Endothelial cell of umbilical vein (primary cell): ENCODE data around the gene RGS7. TPM values are rescaled to one million over a fixed set of nuclear protein-coding genes. Genes with fewer than 3 reads are reported as not detected.
A peak's percentile ranks its signal among the peaks of the same experiment; 100 is the strongest.

Experiments
- BruUV-seq: library from RNA; stranded (reverse); fragments of 400-500 nt; replicated peaks from 2 replicates; lab custom pipeline; 2021; lab: Mats Ljungman, UMichigan
- CTCF ChIA-PET: fragments of 300-600, 350-600 bp; sonication (Branson Sonifier 250); formaldehyde crosslinking; loops from one replicate; lab custom pipeline; 2021; ENCODE audit warnings: antibody characterized with exemption, inconsistent platforms; lab: Charles Lee
- POLR2A ChIA-PET: fragments of 300-600, 350-600 bp; sonication (Branson Sonifier 250); formaldehyde crosslinking; loops from one replicate; lab custom pipeline; 2021; ENCODE audit warnings: antibody characterized with exemption, inconsistent platforms; lab: Charles Lee
- DNase-seq: peaks from one replicate; pipeline ENCODE4 v3.0.0-alpha.2; 2011; ENCODE audit warnings: low read depth, low spot score
- FAIRE-seq: peaks from 2 replicates; lab custom pipeline; 2011; peaks lifted over from hg19 to GRCh38; lab: Jason Lieb, UNC
- H2AFZ ChIP-seq: 2 replicates; pipeline ENCODE4 v1.6.0; 2012; ENCODE audit warnings: low read depth, low read length, control low read depth, inconsistent platforms
- H3K27ac ChIP-seq: 2 replicates; pipeline ENCODE4 v1.5.1; 2011; ENCODE audit warnings: low read depth, mild to moderate bottlenecking, control low read depth, low read length, moderate library complexity; ENCODE audit not compliant: insufficient read depth
- H3K27me3 ChIP-seq, 2 experiments: 2 replicates each; pipeline versions ENCODE4 v1.6.0 to v1.6.1; 2011; ENCODE audit warnings: low read length in 2 of 2, mixed read lengths in 1 of 2; ENCODE audit not compliant: control insufficient read depth in 2 of 2, insufficient read depth in 2 of 2
- H3K36me3 ChIP-seq, 2 experiments: 2 replicates in 1 of 2; 3 replicates in 1 of 2; pipeline ENCODE4 v1.5.1; 2011; ENCODE audit warnings: low read length in 2 of 2, mild to moderate bottlenecking in 1 of 2, moderate library complexity in 1 of 2; ENCODE audit not compliant: control insufficient read depth in 2 of 2, insufficient read depth in 2 of 2; ENCODE audit errors: extremely low read depth in 1 of 2
- H3K4me1 ChIP-seq: 3 replicates; pipeline ENCODE4 v1.5.1; 2011; ENCODE audit warnings: mild to moderate bottlenecking, low read length; ENCODE audit not compliant: control insufficient read depth, insufficient read depth; ENCODE audit errors: extremely low read depth
- H3K4me2 ChIP-seq: 2 replicates; pipeline ENCODE4 v1.6.1; 2011; ENCODE audit warnings: low read length, control low read depth, mixed read lengths; ENCODE audit not compliant: insufficient read depth
- H3K4me3 ChIP-seq, 3 experiments: fragments of 200-600 bp in 1 of 3; sonication (generic), shearing (Covaris generic) in 1 of 3; replicated peaks in 1 of 3; 2 replicates each; pipeline ENCODE4 v1.5.1; 2011 to 2016; ENCODE audit warnings: control low read depth in 3 of 3, low read length in 3 of 3, mild to moderate bottlenecking in 2 of 3, inconsistent platforms in 1 of 3, low read depth in 1 of 3, moderate library complexity in 1 of 3; ENCODE audit not compliant: insufficient read depth in 1 of 3
- H3K79me2 ChIP-seq: 2 replicates; pipeline ENCODE4 v1.6.0; 2012; ENCODE audit warnings: low read length, inconsistent platforms; ENCODE audit not compliant: control insufficient read depth, insufficient read depth
- H3K9ac ChIP-seq: replicated peaks from 2 replicates; pipeline ENCODE3; 2011; ENCODE audit warnings: low read length, control low read depth; ENCODE audit not compliant: insufficient read depth; ENCODE audit errors: extremely low read depth
- H3K9me1 ChIP-seq: replicated peaks from 3 replicates; pipeline ENCODE4 v1.6.0; 2011; ENCODE audit warnings: mild to moderate bottlenecking, low read length; ENCODE audit not compliant: control insufficient read depth, insufficient read depth; ENCODE audit errors: extremely low read depth
- H3K9me3 ChIP-seq: replicated peaks from 2 replicates; pipeline ENCODE4 v1.5.1; 2012; ENCODE audit warnings: low read length, inconsistent platforms; ENCODE audit not compliant: control insufficient read depth, insufficient read depth
- H4K20me1 ChIP-seq: replicated peaks from 2 replicates; pipeline ENCODE3; 2011; ENCODE audit warnings: mild to moderate bottlenecking, low read length; ENCODE audit not compliant: control insufficient read depth, insufficient read depth; ENCODE audit errors: extremely low read depth
- CTCF ChIP-seq, 2 donors: IDR thresholded peaks; 1 replicate in 1 of 2; 2 replicates in 1 of 2; pipeline ENCODE4 v1.5.1; 2011; ENCODE audit warnings: low read length in 2 of 2, mild to moderate bottlenecking in 2 of 2, moderate library complexity in 2 of 2, control low read depth in 1 of 2, inconsistent platforms in 1 of 2, low read depth in 1 of 2; ENCODE audit not compliant: insufficient read depth in 1 of 2; ENCODE audit errors: extremely low read depth in 1 of 2
- EZH2 ChIP-seq: IDR thresholded peaks from 2 replicates; pipeline ENCODE4 v1.6.1; 2012; ENCODE audit warnings: borderline replicate concordance, low read depth, mild to moderate bottlenecking, moderate library complexity, low read length, inconsistent platforms; ENCODE audit not compliant: severe bottlenecking
- FOS ChIP-seq: IDR thresholded peaks from 2 replicates; pipeline ENCODE4 v1.6.1; 2011; ENCODE audit warnings: mild to moderate bottlenecking, low read length, moderate library complexity, borderline replicate concordance; ENCODE audit not compliant: insufficient read depth
- GATA2 ChIP-seq: IDR thresholded peaks from 2 replicates; pipeline ENCODE4 v1.7.0; 2011; ENCODE audit warnings: low read depth, mild to moderate bottlenecking, moderate library complexity, mixed read lengths, low read length; ENCODE audit not compliant: insufficient read length, insufficient read depth
- JUN ChIP-seq: IDR thresholded peaks from 2 replicates; pipeline ENCODE4 v1.6.1; 2011; ENCODE audit warnings: borderline replicate concordance, low read depth; ENCODE audit not compliant: insufficient read length, insufficient read depth
- MYC ChIP-seq: IDR thresholded peaks from one replicate; pipeline ENCODE4 v1.6.1; 2011; ENCODE audit warnings: mild to moderate bottlenecking, low read depth, low read length
- POLR2A ChIP-seq: IDR thresholded peaks from 2 replicates; pipeline ENCODE4 v1.6.1; 2012; ENCODE audit warnings: low read depth, mild to moderate bottlenecking, control low read depth, low read length
- POLR2AphosphoS5 ChIP-seq: IDR thresholded peaks from 2 replicates; pipeline ENCODE4 v1.6.1; 2012; ENCODE audit warnings: low read depth, mild to moderate bottlenecking, control low read depth, low read length, moderate library complexity; ENCODE audit not compliant: insufficient read depth
- dilution Hi-C: fragments of 300-500 bp; cut with MboI; formaldehyde crosslinking; loops from one replicate; pipeline ENCODE4 v1.15.0; 2019; ENCODE audit warnings: low sequenced_read_pairs; ENCODE audit not compliant: extremely low pct_ligation_motif_present
- intact Hi-C: fragments of 100-400 bp; cut with micrococcal nuclease; formaldehyde crosslinking; loops from one replicate; pipeline ENCODE4 v1.10.0; 2022
- polyA plus RNA-seq, 4 experiments: library from polyadenylated mRNA; depleted of rRNA in 3 of 4; stranded (reverse) in 3 of 4; unstranded in 1 of 4; fragments of >200 nt; gene quantifications; 2 replicates each; pipeline versions ENCODE4 v1.2.1 to v1.2.3, GENCODE V29; 2011 to 2012; ENCODE audit warnings: missing spikeins in 1 of 4
- total RNA-seq: library from RNA; stranded (reverse); gene quantifications from 2 replicates; pipeline ENCODE4 v1.2.3, GENCODE V29; 2021
- TF ChIP-seq, protein P1 (sequence below): IDR thresholded peaks from 2 replicates; pipeline ENCODE4 v1.6.1; 2011; ENCODE audit not compliant: insufficient read depth, insufficient read length

RGS7 gene
- total and polyA plus RNA-seq, 2 donors (not counting 3 experiments of a cell fraction or from before 2014, with no cell fraction given), result 0.43 to 0.44 TPM

- Histone ChIP-seq H3K4me2 (no peak overlapping the region), H3K36me3 (no peaks in the 10 kb centered on the region), H3K27ac (no peak overlapping the region), H2AFZ (no peak overlapping the region), H3K9me1 (no peaks in the 10 kb centered on the region), H3K79me2 (no peaks in the 10 kb centered on the region), H3K4me3 (no peak overlapping the region), H3K9ac (no peak overlapping the region), H3K4me1 (no peaks in the 10 kb centered on the region), H3K27me3 (no peaks in the 10 kb centered on the region), H3K9me3 (no peaks in the 10 kb centered on the region), H4K20me1 (no peaks in the 10 kb centered on the region)
- intact Hi-C loops (no loop called here), dilution Hi-C loops (no loop called here)
- POLR2A ChIA-PET, result no interaction called here
- FAIRE-seq (no peak), DNase-seq (no peak)
- CTCF ChIA-PET, result no interaction called here
- TF ChIP-seq, protein P1, sequence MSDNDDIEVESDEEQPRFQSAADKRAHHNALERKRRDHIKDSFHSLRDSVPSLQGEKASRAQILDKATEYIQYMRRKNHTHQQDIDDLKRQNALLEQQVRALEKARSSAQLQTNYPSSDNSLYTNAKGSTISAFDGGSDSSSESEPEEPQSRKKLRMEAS, result no peak
- TF ChIP-seq JUN, result peak; percentile 3
- TF ChIP-seq MYC, result no peak
- no peak for TF ChIP-seq POLR2A
- no peak for TF ChIP-seq GATA2
- BruUV-seq, result no TSS peak
Observed at GRCh38 chr1:241061062-241061461, 295.9 kb downstream of the RGS7 start.

DNA sequence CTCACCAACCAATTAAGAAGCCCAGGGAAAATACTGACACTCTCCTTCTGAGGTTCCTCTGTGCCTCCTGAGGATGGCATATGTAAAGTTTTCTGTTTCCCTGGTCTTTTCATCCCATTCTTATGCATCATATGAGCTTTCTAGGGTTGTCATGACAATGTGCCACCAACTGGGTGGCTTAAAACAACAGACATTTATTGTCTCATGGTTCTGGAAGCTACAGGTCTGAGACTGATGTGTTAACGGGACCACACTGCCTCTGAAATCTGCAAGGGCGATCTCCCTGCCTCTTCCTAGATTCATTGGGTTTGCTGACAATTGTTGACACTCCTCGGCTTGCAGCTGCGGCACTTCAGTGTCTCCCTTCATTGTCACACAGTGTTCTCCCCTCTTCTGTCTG, 308.4 kb downstream of the RGS7 start:
- BruUV-seq, result no TSS peak
- Histone ChIP-seq H3K9me3 (no peaks in the 10 kb centered on the region), H3K4me3 (no peak overlapping the region), H2AFZ (no peak overlapping the region), H3K79me2 (no peaks in the 10 kb centered on the region), H3K27me3 (no peaks in the 10 kb centered on the region), H3K36me3 (no peaks in the 10 kb centered on the region), H3K4me2 (no peak overlapping the region), H3K9ac (no peak overlapping the region), H3K4me1 (no peaks in the 10 kb centered on the region), H3K27ac (no peak overlapping the region), H3K9me1 (no peaks in the 10 kb centered on the region), H4K20me1 (no peaks in the 10 kb centered on the region)
- dilution Hi-C loops, result no loop called here
- DNase-seq (no peak), FAIRE-seq (no peak)
- TF ChIP-seq POLR2A, result no peak
- TF ChIP-seq EZH2, result no peak
- TF ChIP-seq GATA2, result no peak
- TF ChIP-seq FOS, result no peak
- TF ChIP-seq MYC, result no peak
- TF ChIP-seq CTCF (IDR thresholded peaks at IDR 0.05; ENCODE audit: extremely low read depth in 1 of 2, insufficient read depth in 1 of 2, low read depth in 1 of 2, low read length in 2 of 2), result no peak
- TF ChIP-seq, protein P1, result no peak
- TF ChIP-seq POLR2AphosphoS5, result no peak
- TF ChIP-seq JUN, result no peak
- POLR2A ChIA-PET, result no interaction called here
- CTCF ChIA-PET, result no interaction called here
- intact Hi-C loops, result no loop called here
